NB4 (cell line): Measurements from ENCODE around the gene CRYZL1.

Experiments used
- MAX ChIP-seq: IDR thresholded peaks from 2 replicates; pipeline ENCODE4 v1.6.1; 2011; ENCODE audit warnings: low read depth, low read length
- MYC ChIP-seq: IDR thresholded peaks from 2 replicates; pipeline ENCODE4 v1.6.1; 2011; ENCODE audit warnings: low read depth, low read length
- POLR2A ChIP-seq: IDR thresholded peaks from 2 replicates; pipeline ENCODE4 v1.6.1; 2011; ENCODE audit warnings: mild to moderate bottlenecking; ENCODE audit not compliant: insufficient read length; ENCODE audit errors: extremely low read depth
- TF ChIP-seq, protein P1 (sequence below): IDR thresholded peaks from one replicate; pipeline ENCODE4 v1.5.1; 2012; ENCODE audit warnings: low read depth, low read length

DNA sequence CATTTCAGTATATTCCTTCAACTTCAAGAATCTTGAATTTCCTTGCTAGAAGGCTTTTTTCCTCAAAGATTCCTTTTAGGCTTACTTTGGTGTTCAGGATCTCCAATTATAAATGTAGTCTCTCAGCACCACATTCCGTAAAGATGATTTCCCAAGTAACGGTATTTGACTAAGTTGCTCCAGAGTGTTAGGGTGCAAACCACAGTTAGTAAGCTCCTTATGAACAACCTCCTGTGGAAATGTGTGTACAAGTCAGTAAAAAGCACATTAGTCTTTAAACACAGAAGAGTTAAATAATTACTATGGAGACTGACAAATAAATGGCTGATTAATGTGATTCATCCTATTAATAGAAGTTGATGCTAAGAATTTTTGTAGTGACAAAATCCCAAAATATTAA lies 63.3 kb downstream of the CRYZL1 start:
- TF ChIP-seq, protein P1, sequence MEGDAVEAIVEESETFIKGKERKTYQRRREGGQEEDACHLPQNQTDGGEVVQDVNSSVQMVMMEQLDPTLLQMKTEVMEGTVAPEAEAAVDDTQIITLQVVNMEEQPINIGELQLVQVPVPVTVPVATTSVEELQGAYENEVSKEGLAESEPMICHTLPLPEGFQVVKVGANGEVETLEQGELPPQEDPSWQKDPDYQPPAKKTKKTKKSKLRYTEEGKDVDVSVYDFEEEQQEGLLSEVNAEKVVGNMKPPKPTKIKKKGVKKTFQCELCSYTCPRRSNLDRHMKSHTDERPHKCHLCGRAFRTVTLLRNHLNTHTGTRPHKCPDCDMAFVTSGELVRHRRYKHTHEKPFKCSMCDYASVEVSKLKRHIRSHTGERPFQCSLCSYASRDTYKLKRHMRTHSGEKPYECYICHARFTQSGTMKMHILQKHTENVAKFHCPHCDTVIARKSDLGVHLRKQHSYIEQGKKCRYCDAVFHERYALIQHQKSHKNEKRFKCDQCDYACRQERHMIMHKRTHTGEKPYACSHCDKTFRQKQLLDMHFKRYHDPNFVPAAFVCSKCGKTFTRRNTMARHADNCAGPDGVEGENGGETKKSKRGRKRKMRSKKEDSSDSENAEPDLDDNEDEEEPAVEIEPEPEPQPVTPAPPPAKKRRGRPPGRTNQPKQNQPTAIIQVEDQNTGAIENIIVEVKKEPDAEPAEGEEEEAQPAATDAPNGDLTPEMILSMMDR = no peak
- no peak for TF ChIP-seq POLR2A
- no peak for TF ChIP-seq MYC
- TF ChIP-seq MAX = no peak
